WTC11 (cell line): ENCODE data around the gene CNP. TPM values are rescaled to one million over a fixed set of nuclear protein-coding genes. Genes with fewer than 3 reads are reported as not detected.

Experiments
- ATAC-seq: fragments of 200-7000 bp; cut with Tn5 transposase; 2 replicates; pipeline ENCODE4 v1.10.0; 2021; ENCODE audit warnings: mild to moderate bottlenecking, moderate library complexity
- CTCF ChIA-PET: fragments of 300-600 bp; sonication (Branson Sonifier 250); formaldehyde crosslinking; loops from one replicate; lab custom pipeline; 2021; ENCODE audit warnings: antibody characterized with exemption; lab: Charles Lee
- POLR2A ChIA-PET: fragments of 350-600 bp; sonication (Branson Sonifier 250); formaldehyde crosslinking; loops from one replicate; lab custom pipeline; 2021; ENCODE audit warnings: antibody characterized with exemption; lab: Charles Lee
- DNase-seq: peaks from one replicate; pipeline ENCODE4 v3.0.0; 2021; ENCODE audit warnings: low spot score
- H3K27ac Mint-ChIP-seq: 2 replicates; pipeline ENCODE4 v1.8.0; 2021; ENCODE audit warnings: mixed read lengths
- H3K27me3 Mint-ChIP-seq: 2 replicates; pipeline ENCODE4 v1.8.0; 2021; ENCODE audit warnings: low read depth, mild to moderate bottlenecking, moderate library complexity, mixed read lengths
- H3K36me3 Mint-ChIP-seq: 2 replicates; pipeline ENCODE4 v1.8.0; 2021; ENCODE audit warnings: mixed read lengths
- H3K4me1 Mint-ChIP-seq: 2 replicates; pipeline ENCODE4 v1.8.0; 2022; ENCODE audit warnings: mixed read lengths
- H3K4me3 Mint-ChIP-seq: 2 replicates; pipeline ENCODE4 v1.8.0; 2021; ENCODE audit warnings: mild to moderate bottlenecking, moderate library complexity, mixed read lengths
- H3K9me3 Mint-ChIP-seq: 2 replicates; pipeline ENCODE4 v1.8.0; 2021; ENCODE audit warnings: mixed read lengths
- CDX4 ChIP-seq: fragments of 250-450 bp; sonication (Bioruptor Pico); IDR thresholded peaks from 2 replicates; pipeline ENCODE4 v1.9.0; 2021; ENCODE audit warnings: moderate library complexity, mild to moderate bottlenecking, inconsistent platforms, borderline replicate concordance
- ERG ChIP-seq: fragments of 250-450 bp; sonication (Bioruptor Pico); IDR thresholded peaks from 2 replicates; pipeline ENCODE4 v1.8.0; 2021; ENCODE audit warnings: mild to moderate bottlenecking
- ETV6 ChIP-seq: sonication (generic); formaldehyde crosslinking; IDR thresholded peaks from 2 replicates; pipeline ENCODE4 v1.8.1; 2022; ENCODE audit warnings: mild to moderate bottlenecking, missing genetic modification reagents
- FOXJ3 ChIP-seq: sonication (generic); formaldehyde crosslinking; IDR thresholded peaks from 2 replicates; pipeline ENCODE4 v1.9.0; 2021; ENCODE audit warnings: missing genetic modification reagents, mild to moderate bottlenecking, borderline replicate concordance
- FOXP1 ChIP-seq: sonication (generic); formaldehyde crosslinking; IDR thresholded peaks from 2 replicates; pipeline ENCODE4 v1.8.0; 2022; ENCODE audit warnings: missing genetic modification reagents, mild to moderate bottlenecking, moderate library complexity, borderline replicate concordance
- GRHL2 ChIP-seq: fragments of 250-450 bp; sonication (Bioruptor Pico); IDR thresholded peaks from 2 replicates; pipeline ENCODE4 v1.8.0; 2022; ENCODE audit warnings: mild to moderate bottlenecking, moderate library complexity; ENCODE audit not compliant: insufficient replicate concordance, severe bottlenecking
- HMGXB4 ChIP-seq: sonication (generic); formaldehyde crosslinking; IDR thresholded peaks from 2 replicates; pipeline ENCODE4 v1.8.1; 2023; ENCODE audit warnings: mild to moderate bottlenecking, moderate library complexity, missing genetic modification reagents
- NR1H2 ChIP-seq: sonication (generic); formaldehyde crosslinking; IDR thresholded peaks from 2 replicates; pipeline ENCODE4 v1.9.0; 2021; ENCODE audit warnings: mild to moderate bottlenecking, moderate library complexity, missing genetic modification reagents
- NR2C2 ChIP-seq: sonication (generic); formaldehyde crosslinking; IDR thresholded peaks from 2 replicates; pipeline ENCODE4 v1.8.0; 2022; ENCODE audit warnings: mild to moderate bottlenecking, missing genetic modification reagents
- PRDM15 ChIP-seq: sonication (generic); formaldehyde crosslinking; IDR thresholded peaks from 2 replicates; pipeline ENCODE4 v1.8.0; 2022; ENCODE audit warnings: missing genetic modification reagents
- RELA ChIP-seq: sonication (generic); formaldehyde crosslinking; IDR thresholded peaks from 2 replicates; pipeline ENCODE4 v1.8.1; 2022; ENCODE audit warnings: missing genetic modification reagents, mild to moderate bottlenecking, borderline replicate concordance
- SOX15 ChIP-seq: fragments of 250-450 bp; sonication (Bioruptor Pico); IDR thresholded peaks from 2 replicates; pipeline ENCODE4 v1.9.0; 2021; ENCODE audit warnings: mild to moderate bottlenecking
- ZNF232 ChIP-seq: sonication (generic); formaldehyde crosslinking; IDR thresholded peaks from 2 replicates; pipeline ENCODE4 v1.8.0; 2022; ENCODE audit warnings: mild to moderate bottlenecking, missing genetic modification reagents
- ZNF512 ChIP-seq: sonication (generic); formaldehyde crosslinking; IDR thresholded peaks from 2 replicates; pipeline ENCODE4 v1.8.1; 2022; ENCODE audit warnings: missing genetic modification reagents, borderline replicate concordance
- ZSCAN18 ChIP-seq: fragments of 250-450 bp; sonication (Bioruptor Pico); IDR thresholded peaks from 2 replicates; pipeline ENCODE4 v2.1.2; 2022; ENCODE audit warnings: mild to moderate bottlenecking, moderate library complexity
- total RNA-seq: library from RNA; stranded (reverse); gene quantifications from 3 replicates; pipeline ENCODE4 v1.2.3, GENCODE V29; 2021
- TF ChIP-seq, protein P1 (sequence below): fragments of 250-450 bp; sonication (Bioruptor Pico); IDR thresholded peaks from 2 replicates; pipeline ENCODE4 v1.9.0; 2021; ENCODE audit warnings: mild to moderate bottlenecking, borderline replicate concordance
- TF ChIP-seq, protein P2 (sequence below): sonication (generic); formaldehyde crosslinking; IDR thresholded peaks from 2 replicates; pipeline ENCODE4 v1.8.1; 2023; ENCODE audit warnings: mild to moderate bottlenecking, missing genetic modification reagents

CNP gene
- total RNA-seq, 1 experiment from 2014 or later: 52.5 TPM

GRCh38 chr17:41944943-41945342 is 21.7 kb upstream of the CNP start (continued):
- TF ChIP-seq ZNF512 (CRISPR knock-in tag) (no peak), ZNF232 (no peak), CDX4 (CRISPR knock-in tag) (no peak), HMGXB4 (CRISPR knock-in tag) (no peak), FOXP1 (CRISPR knock-in tag) (no peak)
- TF ChIP-seq, protein P1, sequence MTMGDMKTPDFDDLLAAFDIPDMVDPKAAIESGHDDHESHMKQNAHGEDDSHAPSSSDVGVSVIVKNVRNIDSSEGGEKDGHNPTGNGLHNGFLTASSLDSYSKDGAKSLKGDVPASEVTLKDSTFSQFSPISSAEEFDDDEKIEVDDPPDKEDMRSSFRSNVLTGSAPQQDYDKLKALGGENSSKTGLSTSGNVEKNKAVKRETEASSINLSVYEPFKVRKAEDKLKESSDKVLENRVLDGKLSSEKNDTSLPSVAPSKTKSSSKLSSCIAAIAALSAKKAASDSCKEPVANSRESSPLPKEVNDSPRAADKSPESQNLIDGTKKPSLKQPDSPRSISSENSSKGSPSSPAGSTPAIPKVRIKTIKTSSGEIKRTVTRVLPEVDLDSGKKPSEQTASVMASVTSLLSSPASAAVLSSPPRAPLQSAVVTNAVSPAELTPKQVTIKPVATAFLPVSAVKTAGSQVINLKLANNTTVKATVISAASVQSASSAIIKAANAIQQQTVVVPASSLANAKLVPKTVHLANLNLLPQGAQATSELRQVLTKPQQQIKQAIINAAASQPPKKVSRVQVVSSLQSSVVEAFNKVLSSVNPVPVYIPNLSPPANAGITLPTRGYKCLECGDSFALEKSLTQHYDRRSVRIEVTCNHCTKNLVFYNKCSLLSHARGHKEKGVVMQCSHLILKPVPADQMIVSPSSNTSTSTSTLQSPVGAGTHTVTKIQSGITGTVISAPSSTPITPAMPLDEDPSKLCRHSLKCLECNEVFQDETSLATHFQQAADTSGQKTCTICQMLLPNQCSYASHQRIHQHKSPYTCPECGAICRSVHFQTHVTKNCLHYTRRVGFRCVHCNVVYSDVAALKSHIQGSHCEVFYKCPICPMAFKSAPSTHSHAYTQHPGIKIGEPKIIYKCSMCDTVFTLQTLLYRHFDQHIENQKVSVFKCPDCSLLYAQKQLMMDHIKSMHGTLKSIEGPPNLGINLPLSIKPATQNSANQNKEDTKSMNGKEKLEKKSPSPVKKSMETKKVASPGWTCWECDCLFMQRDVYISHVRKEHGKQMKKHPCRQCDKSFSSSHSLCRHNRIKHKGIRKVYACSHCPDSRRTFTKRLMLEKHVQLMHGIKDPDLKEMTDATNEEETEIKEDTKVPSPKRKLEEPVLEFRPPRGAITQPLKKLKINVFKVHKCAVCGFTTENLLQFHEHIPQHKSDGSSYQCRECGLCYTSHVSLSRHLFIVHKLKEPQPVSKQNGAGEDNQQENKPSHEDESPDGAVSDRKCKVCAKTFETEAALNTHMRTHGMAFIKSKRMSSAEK (CRISPR knock-in tag): no peak

GRCh38 chr17:41948762-41949460 is 17.7 kb upstream of the CNP start:
- ChIA-PET POLR2A (interaction anchor here (0.5 kb wide), 1 partner anchor 158 kb away, joined by 3 read pairs; no protein-coding TSS in a partner anchor), CTCF (interaction anchor here (1.0 to 1.8 kb wide), 3 partner anchors 8 to 18 kb away, joined by 3 to 8 read pairs (median 7); partner anchors contain the start of gene ODAD4)
- Mint-ChIP-seq H3K27me3 (no peaks in the 10 kb centered on the region), H3K4me1 (no peaks in the 10 kb centered on the region), H3K9me3 (no peaks in the 10 kb centered on the region), H3K4me3 (no peak overlapping the region), H3K36me3 (no peaks in the 10 kb centered on the region), H3K27ac (no peak overlapping the region)
- DNase-seq (no peak), ATAC-seq (no peak)
- TF ChIP-seq ZSCAN18 (no peak), RELA (CRISPR knock-in tag) (no peak), NR1H2 (CRISPR knock-in tag) (no peak), NR2C2 (CRISPR knock-in tag) (no peak), GRHL2 (CRISPR knock-in tag) (no peak), PRDM15 (CRISPR knock-in tag) (no peak), ETV6 (CRISPR knock-in tag) (no peak), ERG (CRISPR knock-in tag) (no peak), FOXJ3 (CRISPR knock-in tag) (no peak), SOX15 (CRISPR knock-in tag) (no peak)
- TF ChIP-seq, protein P2, sequence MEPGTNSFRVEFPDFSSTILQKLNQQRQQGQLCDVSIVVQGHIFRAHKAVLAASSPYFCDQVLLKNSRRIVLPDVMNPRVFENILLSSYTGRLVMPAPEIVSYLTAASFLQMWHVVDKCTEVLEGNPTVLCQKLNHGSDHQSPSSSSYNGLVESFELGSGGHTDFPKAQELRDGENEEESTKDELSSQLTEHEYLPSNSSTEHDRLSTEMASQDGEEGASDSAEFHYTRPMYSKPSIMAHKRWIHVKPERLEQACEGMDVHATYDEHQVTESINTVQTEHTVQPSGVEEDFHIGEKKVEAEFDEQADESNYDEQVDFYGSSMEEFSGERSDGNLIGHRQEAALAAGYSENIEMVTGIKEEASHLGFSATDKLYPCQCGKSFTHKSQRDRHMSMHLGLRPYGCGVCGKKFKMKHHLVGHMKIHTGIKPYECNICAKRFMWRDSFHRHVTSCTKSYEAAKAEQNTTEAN: no peak
